ENCODE results near the gene MYO1E. TPM values are rescaled to one million over a fixed set of nuclear protein-coding genes. Genes with fewer than 3 reads are reported as not detected.

The MYO1E gene
- total RNA-seq, 1 donor: 336 TPM

DNA sequence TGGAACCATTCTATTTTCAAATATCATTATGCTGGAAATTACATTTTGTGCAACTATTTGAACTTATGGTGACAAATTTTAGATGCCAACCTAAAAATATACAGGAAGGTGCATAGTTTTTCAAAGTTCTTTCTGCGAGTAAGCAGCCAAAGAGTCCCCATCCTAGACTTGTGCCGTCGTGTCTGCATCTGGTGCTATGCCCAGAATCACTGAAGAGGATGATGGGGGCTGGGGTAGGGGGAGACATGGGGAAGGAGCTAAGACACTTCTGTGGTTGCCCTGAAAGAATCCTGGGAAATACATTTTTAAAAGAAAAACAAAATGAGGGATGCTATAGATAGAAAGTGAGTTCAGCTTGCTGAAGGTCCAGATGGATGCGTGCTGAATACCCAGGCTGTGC lies 44.1 kb upstream of the MYO1E start:
- TF ChIP-seq, protein P1, sequence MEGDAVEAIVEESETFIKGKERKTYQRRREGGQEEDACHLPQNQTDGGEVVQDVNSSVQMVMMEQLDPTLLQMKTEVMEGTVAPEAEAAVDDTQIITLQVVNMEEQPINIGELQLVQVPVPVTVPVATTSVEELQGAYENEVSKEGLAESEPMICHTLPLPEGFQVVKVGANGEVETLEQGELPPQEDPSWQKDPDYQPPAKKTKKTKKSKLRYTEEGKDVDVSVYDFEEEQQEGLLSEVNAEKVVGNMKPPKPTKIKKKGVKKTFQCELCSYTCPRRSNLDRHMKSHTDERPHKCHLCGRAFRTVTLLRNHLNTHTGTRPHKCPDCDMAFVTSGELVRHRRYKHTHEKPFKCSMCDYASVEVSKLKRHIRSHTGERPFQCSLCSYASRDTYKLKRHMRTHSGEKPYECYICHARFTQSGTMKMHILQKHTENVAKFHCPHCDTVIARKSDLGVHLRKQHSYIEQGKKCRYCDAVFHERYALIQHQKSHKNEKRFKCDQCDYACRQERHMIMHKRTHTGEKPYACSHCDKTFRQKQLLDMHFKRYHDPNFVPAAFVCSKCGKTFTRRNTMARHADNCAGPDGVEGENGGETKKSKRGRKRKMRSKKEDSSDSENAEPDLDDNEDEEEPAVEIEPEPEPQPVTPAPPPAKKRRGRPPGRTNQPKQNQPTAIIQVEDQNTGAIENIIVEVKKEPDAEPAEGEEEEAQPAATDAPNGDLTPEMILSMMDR (IDR thresholded peaks at IDR 0.05; ENCODE audit: extremely low read depth, low read depth, low read length): no peak
- Histone ChIP-seq H3K27ac (ENCODE audit: low read depth, low read length) (no peak overlapping the region), H3K4me1 (ENCODE audit: insufficient read depth, low read length) (no peaks in the 10 kb centered on the region)

DNA sequence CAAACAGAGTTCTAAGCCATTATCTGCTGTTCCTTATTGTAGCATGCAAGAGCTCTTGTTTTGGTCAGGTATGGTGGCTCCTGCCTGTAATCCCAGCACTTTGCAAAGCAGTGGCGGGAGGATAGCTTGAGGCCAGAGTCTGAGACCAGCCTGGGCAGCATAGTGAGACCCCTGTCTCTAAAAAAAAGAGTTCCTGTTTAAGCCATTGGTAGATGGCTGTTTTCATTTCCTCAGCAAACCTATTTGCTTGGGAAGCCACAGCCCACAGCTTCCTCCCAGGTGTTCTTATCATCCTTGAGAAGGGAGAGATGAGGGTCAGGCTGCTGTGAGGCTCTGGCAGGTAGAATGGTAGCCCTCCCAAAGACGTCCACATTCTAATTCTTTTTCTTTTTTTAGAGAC lies 40.9 kb upstream of the MYO1E start:
- no peak overlapping the region for H3K27ac ChIP-seq (ENCODE audit: low read depth, low read length)
- H3K9me3 ChIP-seq (ENCODE audit: low read depth, low read length): no peaks in the 10 kb centered on the region
- DNase-seq (ENCODE audit: insufficient read length, low spot score, missing footprints): no peak
- no peak overlapping the region for H3K4me3 ChIP-seq (ENCODE audit: insufficient read depth, low read length)
- TF ChIP-seq, protein P1 (IDR thresholded peaks at IDR 0.05; ENCODE audit: extremely low read depth, low read depth, low read length): no peak
- H3K79me2 ChIP-seq (ENCODE audit: insufficient read depth, low read length): no peaks in the 10 kb centered on the region
- no peak overlapping the region for H2AFZ ChIP-seq (ENCODE audit: low read length)
- no peaks in the 10 kb centered on the region for H4K20me1 ChIP-seq (ENCODE audit: insufficient read depth, low read length)
- no peaks in the 10 kb centered on the region for H3K4me1 ChIP-seq (ENCODE audit: insufficient read depth, low read length)
- H3K36me3 ChIP-seq (ENCODE audit: insufficient read depth, low read length): no peaks in the 10 kb centered on the region
- H3K4me2 ChIP-seq (ENCODE audit: insufficient read depth, low read length): no peak overlapping the region
- peaks cover 4% of the 10 kb centered on the region for H3K27me3 ChIP-seq (ENCODE audit: insufficient read depth, low read length)

More for the DNA sequence above, 44.1 kb upstream of the MYO1E start:
- peaks cover 3% of the 10 kb centered on the region for H4K20me1 ChIP-seq (ENCODE audit: insufficient read depth, low read length)
- H3K4me3 ChIP-seq (ENCODE audit: insufficient read depth, low read length): no peak overlapping the region
- no peaks in the 10 kb centered on the region for H3K79me2 ChIP-seq (ENCODE audit: insufficient read depth, low read length)
- peaks cover 10% of the 10 kb centered on the region for H3K27me3 ChIP-seq (ENCODE audit: insufficient read depth, low read length)
- no peak overlapping the region for H2AFZ ChIP-seq (ENCODE audit: low read length)
- no peak for DNase-seq (ENCODE audit: insufficient read length, low spot score, missing footprints)
- H3K4me2 ChIP-seq (ENCODE audit: insufficient read depth, low read length): no peak overlapping the region
- no peaks in the 10 kb centered on the region for H3K9me3 ChIP-seq (ENCODE audit: low read depth, low read length)
- no peaks in the 10 kb centered on the region for H3K36me3 ChIP-seq (ENCODE audit: insufficient read depth, low read length)

DNA sequence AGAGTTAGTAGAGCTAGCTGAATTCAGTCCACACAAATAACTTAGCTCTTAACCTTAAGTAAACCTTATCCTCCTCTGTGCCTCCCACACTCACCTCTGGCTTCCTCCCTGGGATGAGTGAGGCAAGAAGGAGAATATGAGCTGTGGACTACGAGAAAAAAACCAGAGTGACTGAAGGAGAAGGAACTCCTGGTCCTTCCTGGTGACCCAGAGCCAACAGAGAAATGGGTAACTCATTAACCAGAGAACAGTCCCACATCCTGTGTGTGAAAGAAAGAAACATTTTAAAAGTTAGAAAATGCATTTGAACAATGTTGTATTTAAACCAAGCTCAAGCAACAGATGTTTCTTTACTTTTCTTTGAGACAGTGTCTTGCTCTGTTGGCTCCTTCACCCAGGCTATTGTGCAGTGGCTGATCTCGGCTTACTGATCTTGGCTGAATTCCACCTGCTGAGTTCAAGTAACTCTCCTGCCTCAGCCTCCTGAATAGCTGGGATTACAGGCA lies 37.8 kb upstream of the MYO1E start:
- H4K20me1 ChIP-seq (ENCODE audit: insufficient read depth, low read length): no peaks in the 10 kb centered on the region
- no peak for DNase-seq (ENCODE audit: insufficient read length, low spot score, missing footprints)
- TF ChIP-seq, protein P1 (IDR thresholded peaks at IDR 0.05; ENCODE audit: extremely low read depth, low read depth, low read length): no peak

DNA sequence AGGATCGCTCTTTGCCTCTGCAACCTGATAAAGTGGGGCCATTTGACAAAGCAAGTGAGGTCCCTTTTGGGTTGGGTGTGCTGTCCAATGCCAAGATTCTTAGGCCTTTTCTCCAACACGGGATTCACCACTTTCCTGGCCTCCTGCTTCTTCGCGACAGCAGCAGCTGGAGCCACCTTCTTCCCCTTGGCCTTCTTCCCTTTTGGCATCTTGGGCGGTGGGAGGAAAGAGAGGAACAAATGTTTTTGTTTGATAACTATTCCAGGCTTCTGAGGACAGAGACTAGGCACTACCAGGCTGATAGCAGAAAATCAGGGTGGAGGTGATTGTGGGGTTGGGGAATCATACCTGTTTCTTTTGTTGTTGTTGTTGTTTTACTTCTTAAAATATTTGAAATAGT lies 35.3 kb upstream of the MYO1E start:
- TF ChIP-seq, protein P1 (IDR thresholded peaks at IDR 0.05; ENCODE audit: extremely low read depth, low read depth, low read length): no peak
- no peak overlapping the region for H3K4me3 ChIP-seq (ENCODE audit: insufficient read depth, low read length)
- no peaks in the 10 kb centered on the region for H3K36me3 ChIP-seq (ENCODE audit: insufficient read depth, low read length)
- H3K9me3 ChIP-seq (ENCODE audit: low read depth, low read length): no peaks in the 10 kb centered on the region
- DNase-seq (ENCODE audit: insufficient read length, low spot score, missing footprints): no peak
- H3K27ac ChIP-seq (ENCODE audit: low read depth, low read length): no peak overlapping the region
- H3K4me1 ChIP-seq (ENCODE audit: insufficient read depth, low read length): no peaks in the 10 kb centered on the region
- no peaks in the 10 kb centered on the region for H3K27me3 ChIP-seq (ENCODE audit: insufficient read depth, low read length)
- no peak overlapping the region for H3K4me2 ChIP-seq (ENCODE audit: insufficient read depth, low read length)
- no peaks in the 10 kb centered on the region for H4K20me1 ChIP-seq (ENCODE audit: insufficient read depth, low read length)
- H3K79me2 ChIP-seq (ENCODE audit: insufficient read depth, low read length): no peaks in the 10 kb centered on the region
- no peak overlapping the region for H2AFZ ChIP-seq (ENCODE audit: low read length)

More for the DNA sequence above, 37.8 kb upstream of the MYO1E start:
- H3K27ac ChIP-seq (ENCODE audit: low read depth, low read length): no peak overlapping the region
- H3K4me1 ChIP-seq (ENCODE audit: insufficient read depth, low read length): no peaks in the 10 kb centered on the region
- no peak overlapping the region for H2AFZ ChIP-seq (ENCODE audit: low read length)
- H3K36me3 ChIP-seq (ENCODE audit: insufficient read depth, low read length): no peaks in the 10 kb centered on the region
- no peaks in the 10 kb centered on the region for H3K79me2 ChIP-seq (ENCODE audit: insufficient read depth, low read length)
- no peak overlapping the region for H3K4me3 ChIP-seq (ENCODE audit: insufficient read depth, low read length)
- no peak overlapping the region for H3K4me2 ChIP-seq (ENCODE audit: insufficient read depth, low read length)
- H3K27me3 ChIP-seq (ENCODE audit: insufficient read depth, low read length): no peaks in the 10 kb centered on the region
- H3K9me3 ChIP-seq (ENCODE audit: low read depth, low read length): no peaks in the 10 kb centered on the region

All from osteoblast (primary cell).